HepG2 (cell line): Measurements from ENCODE around the gene PLCB2. TPM values are rescaled to one million over a fixed set of nuclear protein-coding genes. Genes with fewer than 3 reads are reported as not detected.
A peak's percentile ranks its signal among the peaks of the same experiment; 100 is the strongest.

ENCODE experiments used
- ATAC-seq: fragments of 200-7000 bp; cut with Tn5 transposase; 3 replicates; pipeline ENCODE4 v1.9.1; 2020; ENCODE audit warnings: mild to moderate bottlenecking, moderate library complexity
- BruUV-seq: library from RNA; stranded (reverse); fragments of 400-500 nt; replicated peaks from 2 replicates; lab custom pipeline; 2021; lab: Mats Ljungman, UMichigan
- CTCF ChIA-PET: fragments of 300-600 bp; formaldehyde crosslinking; extraction: SDS; loops from one replicate; lab custom pipeline; 2021; ENCODE audit warnings: low total read pairs, inconsistent platforms, low intra/inter-chr PET ratio; lab: Yijun Ruan, JAX
- POLR2A ChIA-PET: fragments of 350-600 bp; sonication (Branson Sonifier 250); formaldehyde crosslinking; loops from one replicate; lab custom pipeline; 2020; ENCODE audit warnings: antibody characterized with exemption, inconsistent platforms; lab: Yijun Ruan, JAX
- DNase-seq: peaks from one replicate; pipeline ENCODE4 v3.0.0-alpha.2; 2015; ENCODE audit warnings: low spot score
- FAIRE-seq: peaks from 3 replicates; lab custom pipeline; 2011; peaks lifted over from hg19 to GRCh38; lab: Jason Lieb, UNC
- H2AFZ ChIP-seq: one replicate; pipeline ENCODE4 v1.6.1; 2011; ENCODE audit warnings: low read length, inconsistent platforms
- H3K27ac ChIP-seq: fragments of 300-600 bp; 3 replicates; pipeline ENCODE4 v1.8.0; 2011; ENCODE audit warnings: mixed run types, mild to moderate bottlenecking, mixed read lengths, low read length, inconsistent platforms; ENCODE audit not compliant: insufficient read depth; ENCODE audit errors: extremely low read length
- H3K27me3 ChIP-seq, 2 experiments: fragments of 200-600 bp in 1 of 2; 2 replicates in 1 of 2; 3 replicates in 1 of 2; pipeline versions ENCODE4 v1.6.0 to v1.8.0; 2011; ENCODE audit warnings: low read length in 2 of 2, mild to moderate bottlenecking in 2 of 2, moderate library complexity in 2 of 2, inconsistent platforms in 1 of 2; ENCODE audit not compliant: insufficient read depth in 2 of 2, control insufficient read depth in 1 of 2
- H3K36me3 ChIP-seq, 2 experiments: fragments of 200-600 bp in 1 of 2; replicated peaks in 1 of 2; 2 replicates in 1 of 2; 3 replicates in 1 of 2; pipeline versions ENCODE4 v1.5.1 to v1.8.0; 2011; ENCODE audit warnings: low read length in 2 of 2, inconsistent platforms in 1 of 2; ENCODE audit not compliant: insufficient read depth in 2 of 2, control insufficient read depth in 1 of 2
- H3K4me1 ChIP-seq: 2 replicates; pipeline ENCODE4 v1.5.1; 2012; ENCODE audit warnings: low read length, inconsistent platforms; ENCODE audit not compliant: insufficient read depth
- H3K4me2 ChIP-seq: 2 replicates; pipeline ENCODE4 v1.6.0; 2011; ENCODE audit warnings: low read depth, low read length, inconsistent platforms
- H3K4me3 ChIP-seq, 3 experiments: fragments of 200-600 bp in 1 of 3; sonication (generic), shearing (Covaris generic) in 1 of 3; replicated peaks in 1 of 3; 2 replicates each; pipeline ENCODE4 v1.5.1; 2011 to 2016; ENCODE audit warnings: low read length in 3 of 3, inconsistent platforms in 2 of 3, low read depth in 2 of 3, mild to moderate bottlenecking in 2 of 3, control low read depth in 1 of 3, mixed read lengths in 1 of 3; ENCODE audit not compliant: insufficient read depth in 1 of 3
- H3K79me2 ChIP-seq: one replicate; pipeline ENCODE4 v1.6.1; 2011; ENCODE audit warnings: low read length, inconsistent platforms; ENCODE audit not compliant: insufficient read depth
- H3K9ac ChIP-seq: 2 replicates; pipeline ENCODE4 v1.6.0; 2011; ENCODE audit warnings: mild to moderate bottlenecking, low read depth, low read length, inconsistent platforms; ENCODE audit not compliant: insufficient read depth
- H3K9me3 ChIP-seq: 2 replicates; pipeline ENCODE4 v1.5.1; 2012; ENCODE audit warnings: mild to moderate bottlenecking, low read length
- H4K20me1 ChIP-seq: 2 replicates; pipeline ENCODE4 v1.6.0; 2011; ENCODE audit warnings: inconsistent platforms, mild to moderate bottlenecking, low read length, moderate library complexity; ENCODE audit not compliant: insufficient read depth
- ARNTL ChIP-seq: sonication (generic); formaldehyde crosslinking; IDR thresholded peaks from 2 replicates; pipeline ENCODE4 v1.4.0; 2020; ENCODE audit warnings: mild to moderate bottlenecking, missing genetic modification reagents
- ATF5 ChIP-seq: sonication (generic); formaldehyde crosslinking; IDR thresholded peaks from 2 replicates; pipeline ENCODE4 v1.4.0; 2020; ENCODE audit warnings: mild to moderate bottlenecking, low read depth, missing genetic modification reagents
- HHEX ChIP-seq: IDR thresholded peaks from 2 replicates; pipeline ENCODE4 v1.6.1; 2016; ENCODE audit warnings: control low read depth
- HOXA9 ChIP-seq: sonication (generic); formaldehyde crosslinking; IDR thresholded peaks from 2 replicates; pipeline ENCODE4 v1.8.1; 2022; ENCODE audit warnings: missing genetic modification reagents, mild to moderate bottlenecking, moderate library complexity, borderline replicate concordance
- MED1 ChIP-seq: sonication (generic); formaldehyde crosslinking; IDR thresholded peaks from 2 replicates; pipeline ENCODE4 v1.4.0; 2020; ENCODE audit warnings: missing genetic modification reagents
- PBX3 ChIP-seq: sonication (generic); formaldehyde crosslinking; IDR thresholded peaks from 2 replicates; pipeline ENCODE4 v1.8.1; 2023; ENCODE audit warnings: missing genetic modification reagents, inconsistent platforms, borderline replicate concordance
- PHB2 ChIP-seq: fragments of 450-650 bp; IDR thresholded peaks from 2 replicates; pipeline ENCODE4 v1.6.1; 2018; ENCODE audit not compliant: partially characterized antibody
- RBM22 ChIP-seq: fragments of 200-400 bp; formaldehyde crosslinking; optimal IDR thresholded peaks from 2 replicates; pipeline ENCODE3; 2017; ENCODE audit warnings: mild to moderate bottlenecking, low read length, moderate library complexity
- RELA ChIP-seq: sonication (generic); formaldehyde crosslinking; IDR thresholded peaks from 2 replicates; pipeline ENCODE4 v1.4.0; 2020; ENCODE audit warnings: missing genetic modification reagents
- REXO4 ChIP-seq: sonication (generic); formaldehyde crosslinking; IDR thresholded peaks from 2 replicates; pipeline ENCODE4 v1.8.0; 2022; ENCODE audit warnings: missing genetic modification reagents, mild to moderate bottlenecking, borderline replicate concordance
- RFX5 ChIP-seq: IDR thresholded peaks from 2 replicates; pipeline ENCODE4 v1.6.1; 2011; ENCODE audit warnings: low read depth, low read length, improper control_type of control experiment
- RXRB ChIP-seq: IDR thresholded peaks from 2 replicates; pipeline ENCODE4 v1.6.1; 2016; ENCODE audit warnings: borderline replicate concordance, missing genetic modification reagents, missing compliant biosample characterization
- SNRNP70 ChIP-seq: fragments of 200-400 bp; formaldehyde crosslinking; IDR thresholded peaks from 2 replicates; pipeline ENCODE4 v1.6.1; 2017; ENCODE audit warnings: mild to moderate bottlenecking, low read depth, low read length, moderate library complexity
- SYNCRIP ChIP-seq: fragments of 200-400 bp; formaldehyde crosslinking; IDR thresholded peaks from 2 replicates; pipeline ENCODE4 v1.6.1; 2018; ENCODE audit warnings: mild to moderate bottlenecking, low read depth, low read length; ENCODE audit not compliant: insufficient read depth
- ZFP1 ChIP-seq: IDR thresholded peaks from 2 replicates; pipeline ENCODE4 v1.6.1; 2016
- ZFP82 ChIP-seq: sonication (generic); formaldehyde crosslinking; IDR thresholded peaks from 2 replicates; pipeline ENCODE4 v1.5.1; 2020; ENCODE audit warnings: mild to moderate bottlenecking, missing genetic modification reagents, borderline replicate concordance
- ZNF451 ChIP-seq: sonication (generic); formaldehyde crosslinking; IDR thresholded peaks from 2 replicates; pipeline ENCODE4 v1.5.0; 2020; ENCODE audit warnings: mild to moderate bottlenecking, missing genetic modification reagents
- ZNF646 ChIP-seq: sonication (generic); formaldehyde crosslinking; IDR thresholded peaks from 2 replicates; pipeline ENCODE4 v1.9.0; 2021; ENCODE audit warnings: mild to moderate bottlenecking, missing genetic modification reagents
- WGBS: methylation state at CpG from one replicate; pipeline ENCODE4 v1.1.6; 2017; ENCODE audit warnings: low lambda C conversion rate; 5-methylcytosine and 5-hydroxymethylcytosine counted together
- in situ Hi-C: cut with HindIII; loops from 2 replicates; pipeline ENCODE4 v1.10.0; 2017; ENCODE audit warnings: low pct_unique_long_range_greater_than_20kb; ENCODE audit not compliant: extremely low pct_ligation_motif_present
- intact Hi-C: fragments of 100-400 bp; cut with micrococcal nuclease; formaldehyde crosslinking; loops from one replicate; pipeline ENCODE4 v1.10.0; 2022; ENCODE audit not compliant: unreplicated experiment
- polyA plus RNA-seq, 8 experiments: library from polyadenylated mRNA; depleted of rRNA in 3 of 8; stranded (reverse) in 7 of 8; unstranded in 1 of 8; fragments of >200 nt; fragmentation: Illumina TruSeq in 4 of 8; extraction: Trizol in 4 of 8; gene quantifications; 2 replicates each; pipeline versions ENCODE4 v1.2.1 to v1.2.3, GENCODE V29; 2011 to 2016; ENCODE audit warnings: low read depth in 4 of 8, missing spikeins in 1 of 8, mixed read lengths in 1 of 8; ENCODE audit not compliant: insufficient read depth in 1 of 8
- total RNA-seq, 5 experiments: library from RNA; depleted of rRNA; stranded (reverse); fragments of >200 nt; fragmentation: Illumina TruSeq; extraction: Trizol; gene quantifications; 2 replicates each; pipeline ENCODE4 v1.2.3, GENCODE V29; 2016; ENCODE audit warnings: low read depth in 1 of 5

PLCB2 gene
- total and polyA plus RNA-seq, 2 of the 13 experiments (the other 11 are each of a cell fraction or from before 2014, with no cell fraction given): 0.11 TPM; not detected in 1

- Histone ChIP-seq H2AFZ (no peak overlapping the region), H3K27me3 (peaks cover 15 to 76% of the 10 kb centered on the region in 2 experiments), H3K4me1 (no peaks in the 10 kb centered on the region), H3K27ac (no peak overlapping the region), H3K79me2 (no peaks in the 10 kb centered on the region), H4K20me1 (no peaks in the 10 kb centered on the region), H3K9me3 (no peaks in the 10 kb centered on the region), H3K36me3 (no peaks in the 10 kb centered on the region), H3K4me2 (no peak overlapping the region), H3K4me3 (no peak overlapping the region), H3K9ac (no peak overlapping the region)
- ATAC-seq (peak; percentile 36), DNase-seq (no peak), FAIRE-seq (no peak)
- 21% methylated on average over 11 of the region's 12 CpGs for WGBS
- TF ChIP-seq ZFP1 (no peak), SYNCRIP (no peak), ZNF646 (CRISPR knock-in tag) (no peak), PBX3 (CRISPR knock-in tag) (no peak), RBM22 (no peak), RXRB (CRISPR knock-in tag) (no peak), ZNF451 (CRISPR knock-in tag) (no peak), ZFP82 (CRISPR knock-in tag) (no peak), MED1 (no peak), ARNTL (CRISPR knock-in tag) (no peak), RELA (CRISPR knock-in tag) (no peak), RFX5 (no peak), SNRNP70 (no peak), HHEX (CRISPR knock-in tag) (no peak), HOXA9 (CRISPR knock-in tag) (no peak), REXO4 (no peak), PHB2 (no peak), ATF5 (CRISPR knock-in tag) (no peak)
- no TSS peak for BruUV-seq
- intact Hi-C loops: no loop called here
- CTCF ChIA-PET: no interaction called here
- in situ Hi-C loops: no loop called here
- POLR2A ChIA-PET: no interaction called here
Measured at GRCh38 chr15:40301467-40302179, 6.1 kb downstream of the PLCB2 start.
